ENCODE measurements around the gene AHI1.

Gene AHI1

DNA sequence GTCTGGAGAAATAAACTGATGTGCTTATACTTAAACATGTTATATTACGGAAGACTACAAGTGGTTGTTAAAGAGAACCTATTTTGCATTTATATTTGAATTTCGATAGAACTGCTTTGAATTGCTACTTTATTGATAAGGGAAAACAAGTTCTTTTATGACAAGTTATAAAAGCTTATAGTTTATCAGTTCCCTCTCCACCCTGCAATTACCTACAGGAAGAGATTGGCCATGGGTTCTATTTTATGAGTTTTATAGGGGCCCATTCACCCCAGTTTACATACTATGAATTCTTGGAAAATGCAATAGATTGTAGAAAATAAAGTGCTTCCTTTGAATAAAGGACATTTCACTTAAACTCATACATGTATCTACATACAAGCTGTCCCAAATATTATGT lies 144.4 kb downstream of the AHI1 start:
- no peaks in the 10 kb centered on the region for H3K4me1 ChIP-seq (ENCODE audit: low read length)
- H3K4me3 ChIP-seq (ENCODE audit: low read length), result no peak overlapping the region
- H3K9me2 ChIP-seq (replicated peaks; ENCODE audit: insufficient read depth, low read length), result no peaks in the 10 kb centered on the region
- no peak overlapping the region for H2AFZ ChIP-seq (ENCODE audit: low read length)
- no peaks in the 10 kb centered on the region for H3K9me3 ChIP-seq (replicated peaks; ENCODE audit: insufficient read depth, low read length)
- TF ChIP-seq, protein P1, sequence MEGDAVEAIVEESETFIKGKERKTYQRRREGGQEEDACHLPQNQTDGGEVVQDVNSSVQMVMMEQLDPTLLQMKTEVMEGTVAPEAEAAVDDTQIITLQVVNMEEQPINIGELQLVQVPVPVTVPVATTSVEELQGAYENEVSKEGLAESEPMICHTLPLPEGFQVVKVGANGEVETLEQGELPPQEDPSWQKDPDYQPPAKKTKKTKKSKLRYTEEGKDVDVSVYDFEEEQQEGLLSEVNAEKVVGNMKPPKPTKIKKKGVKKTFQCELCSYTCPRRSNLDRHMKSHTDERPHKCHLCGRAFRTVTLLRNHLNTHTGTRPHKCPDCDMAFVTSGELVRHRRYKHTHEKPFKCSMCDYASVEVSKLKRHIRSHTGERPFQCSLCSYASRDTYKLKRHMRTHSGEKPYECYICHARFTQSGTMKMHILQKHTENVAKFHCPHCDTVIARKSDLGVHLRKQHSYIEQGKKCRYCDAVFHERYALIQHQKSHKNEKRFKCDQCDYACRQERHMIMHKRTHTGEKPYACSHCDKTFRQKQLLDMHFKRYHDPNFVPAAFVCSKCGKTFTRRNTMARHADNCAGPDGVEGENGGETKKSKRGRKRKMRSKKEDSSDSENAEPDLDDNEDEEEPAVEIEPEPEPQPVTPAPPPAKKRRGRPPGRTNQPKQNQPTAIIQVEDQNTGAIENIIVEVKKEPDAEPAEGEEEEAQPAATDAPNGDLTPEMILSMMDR (IDR thresholded peaks at IDR 0.05; ENCODE audit: low read length), result no peak
- TF ChIP-seq EZH2phosphoT487 (IDR thresholded peaks at IDR 0.05; ENCODE audit: low read length) (no peak), EZH2 (optimal IDR thresholded peaks at IDR 0.05; ENCODE audit: low read depth, low read length) (no peak)
- H3K4me2 ChIP-seq (ENCODE audit: low read depth, low read length), result no peak overlapping the region
- DNase-seq, result no peak
- no peaks in the 10 kb centered on the region for H3K36me3 ChIP-seq (replicated peaks; ENCODE audit: insufficient read depth, low read length)
- H3K27ac ChIP-seq (ENCODE audit: low read length), result no peak overlapping the region
- H3K79me2 ChIP-seq (ENCODE audit: low read length), result no peaks in the 10 kb centered on the region
- no peak overlapping the region for H3K9ac ChIP-seq (ENCODE audit: low read length)
- H4K20me1 ChIP-seq (ENCODE audit: insufficient read depth, low read length), result no peaks in the 10 kb centered on the region
- H3K27me3 ChIP-seq (replicated peaks; ENCODE audit: insufficient read depth, low read length), result no peaks in the 10 kb centered on the region
- H3F3A ChIP-seq (ENCODE audit: insufficient read depth, low read length), result no peaks in the 10 kb centered on the region

- Histone ChIP-seq H3K4me2 (ENCODE audit: low read depth, low read length) (no peak overlapping the region), H3K27ac (ENCODE audit: low read length) (no peak overlapping the region), H3K9me2 (replicated peaks; ENCODE audit: insufficient read depth, low read length) (no peaks in the 10 kb centered on the region), H2AFZ (ENCODE audit: low read length) (no peak overlapping the region), H4K20me1 (ENCODE audit: insufficient read depth, low read length) (no peaks in the 10 kb centered on the region), H3K79me2 (ENCODE audit: low read length) (no peaks in the 10 kb centered on the region), H3K36me3 (replicated peaks; ENCODE audit: insufficient read depth, low read length) (no peaks in the 10 kb centered on the region), H3K4me1 (ENCODE audit: low read length) (peaks cover 4% of the 10 kb centered on the region), H3K9me3 (replicated peaks; ENCODE audit: insufficient read depth, low read length) (no peaks in the 10 kb centered on the region), H3K27me3 (replicated peaks; ENCODE audit: insufficient read depth, low read length) (no peaks in the 10 kb centered on the region), H3K9ac (ENCODE audit: low read length) (no peak overlapping the region), H3K4me3 (ENCODE audit: low read length) (no peak overlapping the region), H3F3A (ENCODE audit: insufficient read depth, low read length) (no peaks in the 10 kb centered on the region)
- TF ChIP-seq, protein P1 (IDR thresholded peaks at IDR 0.05; ENCODE audit: low read length), result no peak
- no peak for TF ChIP-seq EZH2 (optimal IDR thresholded peaks at IDR 0.05; ENCODE audit: low read depth, low read length)
- TF ChIP-seq EZH2phosphoT487 (IDR thresholded peaks at IDR 0.05; ENCODE audit: low read length), result no peak
- no peak for DNase-seq
Observed at GRCh38 chr6:135351635-135352034, 145.9 kb downstream of the AHI1 start.

DNA sequence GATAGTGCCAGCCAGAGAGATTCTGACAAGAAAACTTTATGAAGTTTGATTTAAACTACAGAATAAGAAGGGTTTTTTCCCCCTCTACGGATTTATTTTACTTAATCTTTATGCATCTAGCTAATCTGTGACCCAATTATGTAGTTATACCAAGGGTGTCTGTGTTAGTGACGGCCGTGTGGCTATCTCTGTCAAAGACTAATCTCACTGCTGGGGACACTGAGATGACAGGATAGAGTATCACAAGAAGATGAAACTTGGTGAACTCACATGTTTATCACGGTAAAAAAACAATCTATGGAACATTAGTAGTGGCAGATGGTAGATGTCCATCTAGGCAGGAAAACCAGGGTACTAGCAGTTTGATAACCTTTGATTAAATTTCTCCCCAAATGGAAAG lies 149.7 kb downstream of the AHI1 start:
- H3K79me2 ChIP-seq (ENCODE audit: low read length), result no peaks in the 10 kb centered on the region

More for the DNA sequence above, 149.7 kb downstream of the AHI1 start:
- Histone ChIP-seq H3K4me2 (ENCODE audit: low read depth, low read length) (no peak overlapping the region), H4K20me1 (ENCODE audit: insufficient read depth, low read length) (no peaks in the 10 kb centered on the region), H3K9me2 (replicated peaks; ENCODE audit: insufficient read depth, low read length) (no peaks in the 10 kb centered on the region), H3K36me3 (replicated peaks; ENCODE audit: insufficient read depth, low read length) (no peaks in the 10 kb centered on the region), H3K9me3 (replicated peaks; ENCODE audit: insufficient read depth, low read length) (no peaks in the 10 kb centered on the region), H3F3A (ENCODE audit: insufficient read depth, low read length) (no peaks in the 10 kb centered on the region), H3K4me3 (ENCODE audit: low read length) (no peak overlapping the region), H3K9ac (ENCODE audit: low read length) (no peak overlapping the region), H3K27ac (ENCODE audit: low read length) (no peak overlapping the region), H2AFZ (ENCODE audit: low read length) (no peak overlapping the region), H3K4me1 (ENCODE audit: low read length) (peaks cover 6% of the 10 kb centered on the region), H3K27me3 (replicated peaks; ENCODE audit: insufficient read depth, low read length) (no peaks in the 10 kb centered on the region)
- no peak for DNase-seq
- TF ChIP-seq EZH2 (optimal IDR thresholded peaks at IDR 0.05; ENCODE audit: low read depth, low read length), result no peak
- no peak for TF ChIP-seq EZH2phosphoT487 (IDR thresholded peaks at IDR 0.05; ENCODE audit: low read length)
- TF ChIP-seq, protein P1 (IDR thresholded peaks at IDR 0.05; ENCODE audit: low read length), result no peak
